Liver (tissue), 3 donors: ENCODE results near the gene GTF2F2.

Experiments used
- CTCF ChIP-seq: fragments of 150-350 bp; IDR thresholded peaks from 2 replicates; pipeline ENCODE4 v1.5.1; 2017; ENCODE audit warnings: improper control_type of control experiment, low read depth, low read length; ENCODE audit not compliant: missing input control
- FOXA1 ChIP-seq: IDR thresholded peaks from 2 replicates; pipeline ENCODE4 v1.6.1; 2016; ENCODE audit warnings: antibody characterized with exemption
- HNF4G ChIP-seq: IDR thresholded peaks from 2 replicates; pipeline ENCODE4 v1.6.1; 2016; ENCODE audit warnings: antibody characterized with exemption
- RAD21 ChIP-seq, 2 donors: IDR thresholded peaks; 2 replicates each; pipeline ENCODE4 v1.6.1; 2016; ENCODE audit warnings: antibody characterized with exemption in 2 of 2, mild to moderate bottlenecking in 2 of 2
- REST ChIP-seq: IDR thresholded peaks from 2 replicates; pipeline ENCODE4 v1.6.1; 2016; ENCODE audit warnings: antibody characterized with exemption, mild to moderate bottlenecking
- donor health status: healthy.
- donor health status: healthy.

- no peak for TF ChIP-seq RAD21 (IDR thresholded peaks at IDR 0.05)
- no peak for TF ChIP-seq CTCF
- TF ChIP-seq HNF4G: no peak
- no peak for TF ChIP-seq FOXA1
- no peak for TF ChIP-seq REST
Observed at GRCh38 chr13:45255247-45255987, 135.1 kb downstream of the GTF2F2 start.
